Glutamatergic neuron (in vitro differentiated cells): ENCODE results near the gene WDFY1. TPM values are rescaled to one million over a fixed set of nuclear protein-coding genes. Genes with fewer than 3 reads are reported as not detected.

Source experiments
- DNase-seq: peaks from one replicate; pipeline ENCODE4 v3.0.0; 2022
- H3K27ac Mint-ChIP-seq: one replicate; pipeline ENCODE4 v1.8.0; 2020; ENCODE audit warnings: mild to moderate bottlenecking, mixed read lengths, inconsistent platforms; ENCODE audit not compliant: unreplicated experiment
- H3K27me3 Mint-ChIP-seq: one replicate; pipeline ENCODE4 v1.8.0; 2020; ENCODE audit warnings: mild to moderate bottlenecking, moderate library complexity, mixed read lengths, inconsistent platforms; ENCODE audit not compliant: unreplicated experiment
- H3K36me3 Mint-ChIP-seq: one replicate; pipeline ENCODE4 v1.8.0; 2020; ENCODE audit warnings: mild to moderate bottlenecking, mixed read lengths, inconsistent platforms; ENCODE audit not compliant: unreplicated experiment
- H3K4me1 Mint-ChIP-seq: one replicate; pipeline ENCODE4 v1.8.0; 2020; ENCODE audit warnings: mild to moderate bottlenecking, low read depth, mixed read lengths, inconsistent platforms; ENCODE audit not compliant: unreplicated experiment
- H3K4me3 Mint-ChIP-seq: one replicate; pipeline ENCODE4 v1.8.0; 2020; ENCODE audit warnings: mild to moderate bottlenecking, mixed read lengths, inconsistent platforms; ENCODE audit not compliant: unreplicated experiment
- H3K9me3 Mint-ChIP-seq: one replicate; pipeline ENCODE4 v1.8.0; 2020; ENCODE audit warnings: mild to moderate bottlenecking, moderate library complexity, mixed read lengths, inconsistent platforms; ENCODE audit not compliant: unreplicated experiment
- CTCF ChIP-seq: fragments of 200-600 bp; sonication (generic); IDR thresholded peaks from one replicate; pipeline ENCODE4 v1.5.0; 2021; ENCODE audit not compliant: partially characterized antibody, unreplicated experiment
- total RNA-seq: library from RNA; stranded (reverse); fragmentation: NEBNext Ultra II Directional; extraction: Animal tissue kit (Norgen Biotek cat#: 25700); gene quantifications from one replicate; pipeline ENCODE4 v1.2.1, GENCODE V29; 2021; ENCODE audit not compliant: unreplicated experiment

The WDFY1 gene
- total RNA-seq, 1 donor from 2014 or later = 33.0 TPM

DNA sequence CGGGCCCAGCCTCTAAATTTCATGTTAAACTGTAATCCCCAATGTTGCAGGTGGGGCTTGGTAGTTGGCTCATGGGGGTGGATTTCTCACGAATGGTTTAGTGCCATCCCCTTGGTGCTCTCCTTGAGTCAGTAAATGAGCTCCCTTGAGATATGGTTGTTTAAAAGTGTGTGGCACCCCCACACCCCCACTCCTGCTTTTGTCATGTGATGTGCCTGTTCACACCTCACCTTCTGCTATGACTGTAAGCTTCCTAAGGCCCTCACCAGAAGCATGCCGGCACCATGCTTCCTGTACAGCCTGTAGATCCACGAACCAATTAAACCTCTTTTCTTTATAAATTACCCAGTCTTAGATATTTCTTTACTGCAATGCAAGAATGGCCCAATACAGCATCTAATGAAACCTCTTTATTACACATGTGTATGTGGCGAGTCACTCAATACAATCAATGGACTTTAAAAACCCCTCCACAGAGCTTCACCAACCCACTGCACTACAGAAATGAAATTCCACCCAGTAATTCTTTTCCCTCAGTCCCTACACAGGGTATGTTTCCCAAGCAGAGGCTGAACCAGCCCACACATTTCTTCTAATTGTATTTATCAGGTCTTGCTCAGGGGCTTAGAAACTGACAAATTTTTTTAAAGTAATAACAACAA is 47.3 kb downstream of the WDFY1 start:
- TF ChIP-seq CTCF = no peak
- no peak overlapping the region for H3K27ac Mint-ChIP-seq

GRCh38 chr2:223896833-223897311 is 48.3 kb downstream of the WDFY1 start:
- TF ChIP-seq CTCF = no peak
- H3K9me3 Mint-ChIP-seq = no peaks in the 10 kb centered on the region
- no peak for DNase-seq
- H3K36me3 Mint-ChIP-seq = peaks cover 5% of the 10 kb centered on the region
- no peak overlapping the region for H3K4me3 Mint-ChIP-seq
- H3K27ac Mint-ChIP-seq = no peak overlapping the region
- H3K27me3 Mint-ChIP-seq = peaks cover 1% of the 10 kb centered on the region
- H3K4me1 Mint-ChIP-seq = peaks cover 22% of the 10 kb centered on the region

More for the DNA sequence above, 47.3 kb downstream of the WDFY1 start:
- Mint-ChIP-seq H3K9me3 (no peaks in the 10 kb centered on the region), H3K4me1 (peaks cover 22% of the 10 kb centered on the region), H3K36me3 (peaks cover 5% of the 10 kb centered on the region), H3K27me3 (peaks cover 1% of the 10 kb centered on the region), H3K4me3 (no peak overlapping the region)
- no peak for DNase-seq

DNA sequence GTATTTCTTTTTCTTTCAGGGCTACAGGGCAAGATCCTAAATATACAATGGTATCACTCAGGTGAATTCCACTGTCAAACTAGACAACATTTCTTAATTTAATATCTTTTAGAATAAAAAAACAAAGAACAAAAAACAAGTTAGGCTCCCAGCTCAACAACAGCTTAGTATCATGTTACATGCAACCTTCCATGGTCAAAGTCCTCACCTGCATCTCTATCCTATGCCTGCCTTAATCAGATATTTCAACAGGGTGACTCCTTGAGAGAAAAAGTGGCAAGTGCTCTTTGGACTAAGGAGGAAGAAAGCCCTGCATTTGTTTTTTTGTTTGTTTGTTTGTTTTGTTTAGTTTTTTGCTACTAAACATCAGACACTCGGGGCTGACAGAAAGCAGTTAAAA is 50.2 kb downstream of the WDFY1 start:
- H3K9me3 Mint-ChIP-seq = no peaks in the 10 kb centered on the region
- peaks cover 5% of the 10 kb centered on the region for H3K36me3 Mint-ChIP-seq
- H3K4me1 Mint-ChIP-seq = peaks cover 8% of the 10 kb centered on the region
- no peak overlapping the region for H3K27ac Mint-ChIP-seq
- H3K27me3 Mint-ChIP-seq = peaks cover 1% of the 10 kb centered on the region
- no peak overlapping the region for H3K4me3 Mint-ChIP-seq
- no peak for TF ChIP-seq CTCF
- DNase-seq = no peak

DNA sequence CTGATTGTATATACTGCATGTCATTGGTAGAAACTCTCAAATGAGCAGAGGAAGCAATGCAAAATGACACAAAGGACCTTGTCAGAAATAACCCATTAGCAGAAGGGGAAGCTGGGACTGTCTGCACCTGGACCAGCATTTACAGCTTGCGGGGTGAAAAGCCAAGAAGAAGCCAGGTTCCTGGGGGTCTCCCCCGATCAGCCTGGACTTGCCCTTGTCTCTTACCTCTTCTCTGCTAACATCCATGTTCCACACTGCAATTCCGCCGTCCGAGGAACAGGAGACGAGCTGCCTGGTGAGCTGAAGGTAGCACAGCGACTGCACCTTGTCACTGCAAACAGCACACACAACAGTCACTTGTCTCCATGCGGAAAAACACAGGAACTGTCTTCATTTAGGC is 51.1 kb downstream of the WDFY1 start:
- peaks cover 12% of the 10 kb centered on the region for H3K36me3 Mint-ChIP-seq
- TF ChIP-seq CTCF = no peak

GRCh38 chr2:223890721-223891120 is 54.4 kb downstream of the WDFY1 start:
- Mint-ChIP-seq H3K36me3 (peaks cover 7% of the 10 kb centered on the region), H3K27me3 (peaks cover 4% of the 10 kb centered on the region), H3K9me3 (peaks cover 2% of the 10 kb centered on the region), H3K27ac (no peak overlapping the region), H3K4me1 (peaks cover 10% of the 10 kb centered on the region), H3K4me3 (no peak overlapping the region)
- TF ChIP-seq CTCF = no peak
- no peak for DNase-seq

More for the DNA sequence above, 51.1 kb downstream of the WDFY1 start:
- no peak overlapping the region for H3K27ac Mint-ChIP-seq
- H3K27me3 Mint-ChIP-seq = peaks cover 1% of the 10 kb centered on the region
- no peak for DNase-seq
- peaks cover 8% of the 10 kb centered on the region for H3K4me1 Mint-ChIP-seq
- H3K4me3 Mint-ChIP-seq = no peak overlapping the region
- H3K9me3 Mint-ChIP-seq = no peaks in the 10 kb centered on the region
